A673 (cell line): Measurements from ENCODE around the gene REEP6. TPM values are rescaled to one million over a fixed set of nuclear protein-coding genes. Genes with fewer than 3 reads are reported as not detected.
"Not testable (repeated sequence)": the region's sequence is repeated elsewhere in the genome, so short reads cannot be mapped to it uniquely, and the experiment has no call there.

Experiments
- BruUV-seq: library from RNA; stranded (reverse); fragments of 400-500 nt; replicated peaks from 2 replicates; lab custom pipeline; 2021; lab: Mats Ljungman, UMichigan
- CTCF ChIA-PET: fragments of 300-600 bp; sonication (Branson Sonifier 250); formaldehyde crosslinking; loops from one replicate; lab custom pipeline; 2022; ENCODE audit warnings: antibody characterized with exemption; lab: Charles Lee
- POLR2A ChIA-PET: fragments of 300-600 bp; sonication (Branson Sonifier 250); formaldehyde crosslinking; loops from one replicate; lab custom pipeline; 2022; ENCODE audit warnings: antibody characterized with exemption; ENCODE audit not compliant: low non-redundant PET; lab: Charles Lee
- DNase-seq: peaks from one replicate; pipeline ENCODE4 v3.0.0-alpha.2; 2015; ENCODE audit warnings: low spot score
- H3K27ac ChIP-seq: fragments of 200-600 bp; sonication (generic); 2 replicates; pipeline ENCODE4 v1.5.1; 2016; ENCODE audit warnings: mixed run types, low read depth, mild to moderate bottlenecking, mixed read lengths, antibody characterized with exemption, low read length; ENCODE audit not compliant: poor library complexity, severe bottlenecking
- H3K27me3 ChIP-seq: fragments of 200-600 bp; sonication (generic); replicated peaks from 2 replicates; pipeline ENCODE4 v1.6.1; 2017; ENCODE audit warnings: mixed run types, low read depth, mild to moderate bottlenecking, mixed read lengths, antibody characterized with exemption, low read length; ENCODE audit not compliant: insufficient read depth, poor library complexity
- H3K36me3 ChIP-seq: fragments of 200-600 bp; sonication (generic); 2 replicates; pipeline ENCODE4 v1.6.1; 2016; ENCODE audit warnings: mixed run types, mild to moderate bottlenecking, mixed read lengths, antibody characterized with exemption, low read length; ENCODE audit not compliant: insufficient read depth, poor library complexity, severe bottlenecking
- H3K4me1 ChIP-seq: fragments of 200-600 bp; sonication (generic); 2 replicates; pipeline ENCODE4 v1.6.1; 2017; ENCODE audit warnings: mixed run types, mild to moderate bottlenecking, mixed read lengths, antibody characterized with exemption, low read length; ENCODE audit not compliant: insufficient read depth, poor library complexity, severe bottlenecking
- H3K4me3 ChIP-seq: fragments of 200-600 bp; sonication (generic); 2 replicates; pipeline ENCODE4 v1.5.1; 2016; ENCODE audit warnings: low read depth, mixed run types, mild to moderate bottlenecking, mixed read lengths, low read length; ENCODE audit not compliant: poor library complexity, severe bottlenecking
- H3K9me3 ChIP-seq: fragments of 200-600 bp; sonication (generic); 2 replicates; pipeline ENCODE4 v1.6.1; 2016; ENCODE audit warnings: mixed run types, low read depth, mild to moderate bottlenecking, mixed read lengths, antibody characterized with exemption, low read length; ENCODE audit not compliant: poor library complexity, severe bottlenecking
- EZH2 ChIP-seq: fragments of 200-600 bp; sonication (generic); IDR thresholded peaks from 2 replicates; pipeline ENCODE4 v1.6.1; 2017; ENCODE audit warnings: borderline replicate concordance, low read depth, mild to moderate bottlenecking, mixed read lengths, antibody characterized with exemption, low read length; ENCODE audit not compliant: poor library complexity, severe bottlenecking
- intact Hi-C: fragments of 100-400 bp; cut with micrococcal nuclease; formaldehyde crosslinking; loops from one replicate; pipeline ENCODE4 v1.10.0; 2022; ENCODE audit not compliant: unreplicated experiment
- total RNA-seq: library from RNA; stranded (reverse); gene quantifications from 2 replicates; pipeline ENCODE4 v1.2.3, GENCODE V29; 2021
- TF ChIP-seq, protein P1 (sequence below): fragments of 300-800, 200-600 bp; sonication (generic); conservative IDR thresholded peaks from 2 replicates; pipeline ENCODE4 v1.5.1; 2017; ENCODE audit warnings: low read depth, mild to moderate bottlenecking, antibody characterized with exemption, low read length, moderate library complexity, mixed read lengths

REEP6 gene
- total RNA-seq, 1 experiment from 2014 or later, result 4.7 TPM

GRCh38 chr19:1534972-1535371, 44.0 kb downstream of the REEP6 start:
- H3K4me3 ChIP-seq, result no peak overlapping the region
- intact Hi-C loops, result no loop called here
- H3K36me3 ChIP-seq, result no peaks in the 10 kb centered on the region
- H3K27ac ChIP-seq, result no peak overlapping the region
- H3K27me3 ChIP-seq, result no peaks in the 10 kb centered on the region
- no TSS peak for BruUV-seq
- no peak for DNase-seq
- no peak for TF ChIP-seq EZH2
- TF ChIP-seq, protein P1, sequence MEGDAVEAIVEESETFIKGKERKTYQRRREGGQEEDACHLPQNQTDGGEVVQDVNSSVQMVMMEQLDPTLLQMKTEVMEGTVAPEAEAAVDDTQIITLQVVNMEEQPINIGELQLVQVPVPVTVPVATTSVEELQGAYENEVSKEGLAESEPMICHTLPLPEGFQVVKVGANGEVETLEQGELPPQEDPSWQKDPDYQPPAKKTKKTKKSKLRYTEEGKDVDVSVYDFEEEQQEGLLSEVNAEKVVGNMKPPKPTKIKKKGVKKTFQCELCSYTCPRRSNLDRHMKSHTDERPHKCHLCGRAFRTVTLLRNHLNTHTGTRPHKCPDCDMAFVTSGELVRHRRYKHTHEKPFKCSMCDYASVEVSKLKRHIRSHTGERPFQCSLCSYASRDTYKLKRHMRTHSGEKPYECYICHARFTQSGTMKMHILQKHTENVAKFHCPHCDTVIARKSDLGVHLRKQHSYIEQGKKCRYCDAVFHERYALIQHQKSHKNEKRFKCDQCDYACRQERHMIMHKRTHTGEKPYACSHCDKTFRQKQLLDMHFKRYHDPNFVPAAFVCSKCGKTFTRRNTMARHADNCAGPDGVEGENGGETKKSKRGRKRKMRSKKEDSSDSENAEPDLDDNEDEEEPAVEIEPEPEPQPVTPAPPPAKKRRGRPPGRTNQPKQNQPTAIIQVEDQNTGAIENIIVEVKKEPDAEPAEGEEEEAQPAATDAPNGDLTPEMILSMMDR, result no peak
- peaks cover 8% of the 10 kb centered on the region for H3K4me1 ChIP-seq
- POLR2A ChIA-PET, result no interaction called here
- CTCF ChIA-PET, result no interaction called here
- no peaks in the 10 kb centered on the region for H3K9me3 ChIP-seq

- BruUV-seq, result not testable (repeated sequence)
Observed at GRCh38 chr19:1535699-1536098, 44.7 kb downstream of the REEP6 start.

GRCh38 chr19:1538978-1539377, 48.0 kb downstream of the REEP6 start:
- ChIA-PET CTCF (interaction anchor here (0.6 kb wide), 1 partner anchor 9 kb away, joined by 9 read pairs; no protein-coding TSS in a partner anchor), POLR2A (no interaction called here)
- H3K4me3 ChIP-seq, result no peak overlapping the region
- no peaks in the 10 kb centered on the region for H3K27me3 ChIP-seq
- H3K4me1 ChIP-seq, result peaks cover 8% of the 10 kb centered on the region
- no peaks in the 10 kb centered on the region for H3K9me3 ChIP-seq
- no TSS peak for BruUV-seq
- H3K27ac ChIP-seq, result no peak overlapping the region
- intact Hi-C loops, result no loop called here
- TF ChIP-seq, protein P1, result no peak
- no peak for TF ChIP-seq EZH2
- H3K36me3 ChIP-seq, result no peaks in the 10 kb centered on the region
- DNase-seq, result no peak

More at GRCh38 chr19:1535699-1536098, 44.7 kb downstream of the REEP6 start:
- DNase-seq, H3K4me1 ChIP-seq, H3K36me3 ChIP-seq, H3K9me3 ChIP-seq, H3K27ac ChIP-seq, CTCF ChIA-PET, POLR2A ChIA-PET, H3K4me3 ChIP-seq, intact Hi-C loops, H3K27me3 ChIP-seq: not testable (repeated sequence)

GRCh38 chr19:1539749-1540148, 48.8 kb downstream of the REEP6 start:
- CTCF ChIA-PET, H3K27ac ChIP-seq, BruUV-seq, H3K9me3 ChIP-seq, H3K36me3 ChIP-seq, H3K4me1 ChIP-seq, H3K27me3 ChIP-seq, POLR2A ChIA-PET, H3K4me3 ChIP-seq, DNase-seq: not testable (repeated sequence)
- intact Hi-C loops, result loop anchor here (10.0 kb wide), 1 partner anchor 275 kb away; the partner anchor contains the start of gene ATP8B3
